Panc1 (cell line): ENCODE results near the gene MAP4.

ENCODE experiments used
- POLR2AphosphoS5 ChIP-seq: IDR thresholded peaks from 2 replicates; pipeline ENCODE4 v1.6.1; 2012; ENCODE audit warnings: mild to moderate bottlenecking, low read depth, low read length, moderate library complexity
- SIN3A ChIP-seq: IDR thresholded peaks from 2 replicates; pipeline ENCODE4 v1.6.1; 2012; ENCODE audit warnings: low read depth, mild to moderate bottlenecking, low read length, moderate library complexity, borderline replicate concordance; ENCODE audit not compliant: insufficient read depth
- TCF7L2 ChIP-seq: IDR thresholded peaks from 2 replicates; pipeline ENCODE4 v1.6.1; 2011; ENCODE audit warnings: mild to moderate bottlenecking, low read depth, low read length, inconsistent platforms
- TF ChIP-seq, protein P1 (sequence below), 2 experiments: IDR thresholded peaks; 2 replicates each; pipeline ENCODE4 v1.6.1; 2011 to 2012; ENCODE audit warnings: low read depth in 2 of 2, control low read depth in 1 of 2, low read length in 1 of 2, mild to moderate bottlenecking in 1 of 2, moderate library complexity in 1 of 2; ENCODE audit not compliant: insufficient read depth in 1 of 2
- TF ChIP-seq, protein P2 (sequence below): fragments of 450-650 bp; IDR thresholded peaks from 2 replicates; pipeline ENCODE4 v1.5.1; 2017; ENCODE audit warnings: mild to moderate bottlenecking

DNA sequence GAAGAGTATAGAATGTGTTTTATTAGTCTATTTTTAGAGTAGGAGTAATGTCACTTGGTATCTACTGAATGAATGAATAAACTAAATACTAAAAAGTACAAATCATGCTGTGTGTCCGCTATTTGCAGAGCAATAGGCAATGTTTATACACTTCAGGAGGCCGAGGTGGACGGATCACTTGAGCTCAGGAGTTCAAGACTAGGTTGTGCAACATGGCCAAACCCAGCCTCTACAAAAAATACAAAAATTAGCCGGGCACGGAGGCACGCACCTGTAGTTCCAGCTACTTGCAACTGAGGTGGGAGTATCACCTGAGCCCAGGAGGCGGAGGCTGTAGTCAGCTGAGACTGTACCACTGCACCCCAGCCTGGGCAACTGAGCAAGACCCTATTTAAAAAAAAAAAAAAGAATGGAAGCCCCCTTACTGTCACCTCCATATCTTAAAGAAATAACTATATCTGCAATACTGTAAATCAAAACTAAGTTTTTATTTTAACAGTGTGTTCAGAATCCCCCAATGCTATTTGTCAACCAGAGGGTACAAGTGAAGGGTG, 114.9 kb downstream of the MAP4 start:
- TF ChIP-seq POLR2AphosphoS5 (no peak), SIN3A (no peak), TCF7L2 (no peak)
- TF ChIP-seq, protein P1, sequence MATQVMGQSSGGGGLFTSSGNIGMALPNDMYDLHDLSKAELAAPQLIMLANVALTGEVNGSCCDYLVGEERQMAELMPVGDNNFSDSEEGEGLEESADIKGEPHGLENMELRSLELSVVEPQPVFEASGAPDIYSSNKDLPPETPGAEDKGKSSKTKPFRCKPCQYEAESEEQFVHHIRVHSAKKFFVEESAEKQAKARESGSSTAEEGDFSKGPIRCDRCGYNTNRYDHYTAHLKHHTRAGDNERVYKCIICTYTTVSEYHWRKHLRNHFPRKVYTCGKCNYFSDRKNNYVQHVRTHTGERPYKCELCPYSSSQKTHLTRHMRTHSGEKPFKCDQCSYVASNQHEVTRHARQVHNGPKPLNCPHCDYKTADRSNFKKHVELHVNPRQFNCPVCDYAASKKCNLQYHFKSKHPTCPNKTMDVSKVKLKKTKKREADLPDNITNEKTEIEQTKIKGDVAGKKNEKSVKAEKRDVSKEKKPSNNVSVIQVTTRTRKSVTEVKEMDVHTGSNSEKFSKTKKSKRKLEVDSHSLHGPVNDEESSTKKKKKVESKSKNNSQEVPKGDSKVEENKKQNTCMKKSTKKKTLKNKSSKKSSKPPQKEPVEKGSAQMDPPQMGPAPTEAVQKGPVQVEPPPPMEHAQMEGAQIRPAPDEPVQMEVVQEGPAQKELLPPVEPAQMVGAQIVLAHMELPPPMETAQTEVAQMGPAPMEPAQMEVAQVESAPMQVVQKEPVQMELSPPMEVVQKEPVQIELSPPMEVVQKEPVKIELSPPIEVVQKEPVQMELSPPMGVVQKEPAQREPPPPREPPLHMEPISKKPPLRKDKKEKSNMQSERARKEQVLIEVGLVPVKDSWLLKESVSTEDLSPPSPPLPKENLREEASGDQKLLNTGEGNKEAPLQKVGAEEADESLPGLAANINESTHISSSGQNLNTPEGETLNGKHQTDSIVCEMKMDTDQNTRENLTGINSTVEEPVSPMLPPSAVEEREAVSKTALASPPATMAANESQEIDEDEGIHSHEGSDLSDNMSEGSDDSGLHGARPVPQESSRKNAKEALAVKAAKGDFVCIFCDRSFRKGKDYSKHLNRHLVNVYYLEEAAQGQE (IDR thresholded peaks at IDR 0.05; ENCODE audit: insufficient read depth in 1 of 2, low read depth in 2 of 2, low read length in 1 of 2), result no peak
- TF ChIP-seq, protein P2, sequence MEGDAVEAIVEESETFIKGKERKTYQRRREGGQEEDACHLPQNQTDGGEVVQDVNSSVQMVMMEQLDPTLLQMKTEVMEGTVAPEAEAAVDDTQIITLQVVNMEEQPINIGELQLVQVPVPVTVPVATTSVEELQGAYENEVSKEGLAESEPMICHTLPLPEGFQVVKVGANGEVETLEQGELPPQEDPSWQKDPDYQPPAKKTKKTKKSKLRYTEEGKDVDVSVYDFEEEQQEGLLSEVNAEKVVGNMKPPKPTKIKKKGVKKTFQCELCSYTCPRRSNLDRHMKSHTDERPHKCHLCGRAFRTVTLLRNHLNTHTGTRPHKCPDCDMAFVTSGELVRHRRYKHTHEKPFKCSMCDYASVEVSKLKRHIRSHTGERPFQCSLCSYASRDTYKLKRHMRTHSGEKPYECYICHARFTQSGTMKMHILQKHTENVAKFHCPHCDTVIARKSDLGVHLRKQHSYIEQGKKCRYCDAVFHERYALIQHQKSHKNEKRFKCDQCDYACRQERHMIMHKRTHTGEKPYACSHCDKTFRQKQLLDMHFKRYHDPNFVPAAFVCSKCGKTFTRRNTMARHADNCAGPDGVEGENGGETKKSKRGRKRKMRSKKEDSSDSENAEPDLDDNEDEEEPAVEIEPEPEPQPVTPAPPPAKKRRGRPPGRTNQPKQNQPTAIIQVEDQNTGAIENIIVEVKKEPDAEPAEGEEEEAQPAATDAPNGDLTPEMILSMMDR, result no peak
